GM19043 (cell line): ENCODE measurements around the gene RALGAPA1.
A peak's percentile ranks its signal among the peaks of the same experiment; 100 is the strongest.
"Not testable (repeated sequence)": the region's sequence is repeated elsewhere in the genome, so short reads cannot be mapped to it uniquely, and the experiment has no call there.

Source experiments
- ATAC-seq: cut with Tn5 transposase; IDR thresholded peaks from one replicate; pipeline ENCODE4 v1.9.1; 2021; ENCODE audit warnings: low read depth; ENCODE audit not compliant: unreplicated experiment

Gene RALGAPA1

GRCh38 chr14:35822501-35822900 lies 13.4 kb upstream of the RALGAPA1 start:
- no peak for ATAC-seq

GRCh38 chr14:35821564-35822411 lies 12.7 kb upstream of the RALGAPA1 start:
- ATAC-seq: no peak

GRCh38 chr14:35819591-35820540 lies 10.8 kb upstream of the RALGAPA1 start:
- ATAC-seq: no peak

- ATAC-seq: no peak
These were observed 9.4 kb upstream of the RALGAPA1 start for GRCh38 chr14:35818346-35819115.

- ATAC-seq: peak; percentile 61
These were observed 5.4 kb upstream of the RALGAPA1 start for GRCh38 chr14:35814371-35815005.

GRCh38 chr14:35810963-35811362 lies 1.9 kb upstream of the RALGAPA1 start:
- ATAC-seq: no peak

GRCh38 chr14:35809597-35809996 lies 502 bp upstream of the RALGAPA1 start:
- ATAC-seq: no peak

GRCh38 chr14:35808076-35808637 lies 938 bp downstream of the RALGAPA1 start:
- ATAC-seq: no peak

GRCh38 chr14:35807131-35807961 lies 1.7 kb downstream of the RALGAPA1 start:
- ATAC-seq: no peak

- no peak for ATAC-seq
These were observed 2.8 kb downstream of the RALGAPA1 start for GRCh38 chr14:35806006-35806907.

- ATAC-seq: no peak
These were observed 11.3 kb downstream of the RALGAPA1 start for GRCh38 chr14:35797796-35798195.

GRCh38 chr14:35789651-35790050 lies 19.4 kb downstream of the RALGAPA1 start:
- ATAC-seq: no peak

GRCh38 chr14:35786856-35787255 lies 22.2 kb downstream of the RALGAPA1 start:
- ATAC-seq: no peak

GRCh38 chr14:35783699-35784098 lies 25.4 kb downstream of the RALGAPA1 start:
- no peak for ATAC-seq

GRCh38 chr14:35779368-35779767 lies 29.7 kb downstream of the RALGAPA1 start:
- no peak for ATAC-seq

- ATAC-seq: not testable (repeated sequence)
These were observed 31.5 kb downstream of the RALGAPA1 start for GRCh38 chr14:35777550-35777949.

GRCh38 chr14:35776823-35777222 lies 32.3 kb downstream of the RALGAPA1 start:
- no peak for ATAC-seq

GRCh38 chr14:35776085-35776484 lies 33.0 kb downstream of the RALGAPA1 start:
- not testable (repeated sequence) for ATAC-seq
